ENCODE results near the gene PMF1.

The PMF1 gene

GRCh38 chr1:156247460-156248322, 34.9 kb downstream of the PMF1 start, which contains the start of gene PAQR6:
Gene PAQR6, minus strand, starts transcription at chr1:156248056. Its CDS starts 1,325 bp downstream, at chr1:156246731.
- Histone ChIP-seq H3K4me3 (ENCODE audit: low read length) (no peak within 1 kb of the TSS), H3K9me3 (ENCODE audit: low read length) (no peaks in the 10 kb centered on the region), H3K36me3 (ENCODE audit: insufficient read depth, low read length) (peaks cover 36% of the 10 kb centered on the region), H3K27me3 (ENCODE audit: insufficient read depth, low read length) (no peaks in the 10 kb centered on the region), H3K4me1 (ENCODE audit: insufficient read depth, low read length) (no peaks in the 10 kb centered on the region), H2AFZ (ENCODE audit: low read depth, low read length) (no peak within 1 kb of the TSS)

GRCh38 chr1:156248323-156248683, 35.5 kb downstream of the PMF1 start:
- H3K4me3 ChIP-seq (ENCODE audit: low read length): no peak overlapping the region
- peaks cover 42% of the 10 kb centered on the region for H3K36me3 ChIP-seq (ENCODE audit: insufficient read depth, low read length)
- no peak overlapping the region for H2AFZ ChIP-seq (ENCODE audit: low read depth, low read length)
- H3K4me1 ChIP-seq (ENCODE audit: insufficient read depth, low read length): no peaks in the 10 kb centered on the region
- no peaks in the 10 kb centered on the region for H3K9me3 ChIP-seq (ENCODE audit: low read length)
- H3K27me3 ChIP-seq (ENCODE audit: insufficient read depth, low read length): no peaks in the 10 kb centered on the region

- Histone ChIP-seq H3K4me1 (ENCODE audit: insufficient read depth, low read length) (no peaks in the 10 kb centered on the region), H3K9me3 (ENCODE audit: low read length) (no peaks in the 10 kb centered on the region), H3K27me3 (ENCODE audit: insufficient read depth, low read length) (no peaks in the 10 kb centered on the region), H3K4me3 (ENCODE audit: low read length) (no peak overlapping the region), H3K36me3 (ENCODE audit: insufficient read depth, low read length) (peaks cover 54% of the 10 kb centered on the region), H2AFZ (ENCODE audit: low read depth, low read length) (no peak overlapping the region)
Observed at GRCh38 chr1:156249593-156249992, 36.8 kb downstream of the PMF1 start.

GRCh38 chr1:156251527-156251926, 38.7 kb downstream of the PMF1 start:
- Histone ChIP-seq H2AFZ (ENCODE audit: low read depth, low read length) (no peak overlapping the region), H3K36me3 (ENCODE audit: insufficient read depth, low read length) (peaks cover 63% of the 10 kb centered on the region), H3K27me3 (ENCODE audit: insufficient read depth, low read length) (no peaks in the 10 kb centered on the region), H3K9me3 (ENCODE audit: low read length) (no peaks in the 10 kb centered on the region), H3K4me3 (ENCODE audit: low read length) (no peak overlapping the region), H3K4me1 (ENCODE audit: insufficient read depth, low read length) (no peaks in the 10 kb centered on the region)

GRCh38 chr1:156253634-156254033, 40.8 kb downstream of the PMF1 start:
- H3K36me3 ChIP-seq (ENCODE audit: insufficient read depth, low read length): peaks cover 77% of the 10 kb centered on the region
- H3K4me1 ChIP-seq (ENCODE audit: insufficient read depth, low read length): no peaks in the 10 kb centered on the region
- H3K9me3 ChIP-seq (ENCODE audit: low read length): no peaks in the 10 kb centered on the region
- no peaks in the 10 kb centered on the region for H3K27me3 ChIP-seq (ENCODE audit: insufficient read depth, low read length)
- H2AFZ ChIP-seq (ENCODE audit: low read depth, low read length): no peak overlapping the region
- no peak overlapping the region for H3K4me3 ChIP-seq (ENCODE audit: low read length)

GRCh38 chr1:156257711-156258110, 44.9 kb downstream of the PMF1 start:
- H3K36me3 ChIP-seq (ENCODE audit: insufficient read depth, low read length): peaks cover 76% of the 10 kb centered on the region
- no peaks in the 10 kb centered on the region for H3K9me3 ChIP-seq (ENCODE audit: low read length)
- no peaks in the 10 kb centered on the region for H3K4me1 ChIP-seq (ENCODE audit: insufficient read depth, low read length)
- no peak overlapping the region for H2AFZ ChIP-seq (ENCODE audit: low read depth, low read length)
- H3K4me3 ChIP-seq (ENCODE audit: low read length): no peak overlapping the region
- H3K27me3 ChIP-seq (ENCODE audit: insufficient read depth, low read length): no peaks in the 10 kb centered on the region

GRCh38 chr1:156258859-156259258, 46.1 kb downstream of the PMF1 start:
- no peak overlapping the region for H2AFZ ChIP-seq (ENCODE audit: low read depth, low read length)
- H3K4me3 ChIP-seq (ENCODE audit: low read length): no peak overlapping the region
- H3K36me3 ChIP-seq (ENCODE audit: insufficient read depth, low read length): peaks cover 76% of the 10 kb centered on the region
- no peaks in the 10 kb centered on the region for H3K4me1 ChIP-seq (ENCODE audit: insufficient read depth, low read length)
- no peaks in the 10 kb centered on the region for H3K27me3 ChIP-seq (ENCODE audit: insufficient read depth, low read length)
- H3K9me3 ChIP-seq (ENCODE audit: low read length): no peaks in the 10 kb centered on the region

- Histone ChIP-seq H3K4me1 (ENCODE audit: insufficient read depth, low read length) (no peaks in the 10 kb centered on the region), H3K27me3 (ENCODE audit: insufficient read depth, low read length) (no peaks in the 10 kb centered on the region), H2AFZ (ENCODE audit: low read depth, low read length) (no peak overlapping the region), H3K4me3 (ENCODE audit: low read length) (no peak overlapping the region), H3K9me3 (ENCODE audit: low read length) (no peaks in the 10 kb centered on the region), H3K36me3 (ENCODE audit: insufficient read depth, low read length) (peaks cover 77% of the 10 kb centered on the region)
Observed at GRCh38 chr1:156259805-156260204, 47.0 kb downstream of the PMF1 start.

GRCh38 chr1:156260896-156261295, 48.1 kb downstream of the PMF1 start:
- no peak overlapping the region for H3K4me3 ChIP-seq (ENCODE audit: low read length)
- H2AFZ ChIP-seq (ENCODE audit: low read depth, low read length): no peak overlapping the region
- no peaks in the 10 kb centered on the region for H3K4me1 ChIP-seq (ENCODE audit: insufficient read depth, low read length)
- H3K36me3 ChIP-seq (ENCODE audit: insufficient read depth, low read length): peaks cover 85% of the 10 kb centered on the region
- no peaks in the 10 kb centered on the region for H3K9me3 ChIP-seq (ENCODE audit: low read length)
- H3K27me3 ChIP-seq (ENCODE audit: insufficient read depth, low read length): no peaks in the 10 kb centered on the region

- H2AFZ ChIP-seq (ENCODE audit: low read depth, low read length): no peak overlapping the region
- no peaks in the 10 kb centered on the region for H3K4me1 ChIP-seq (ENCODE audit: insufficient read depth, low read length)
- H3K27me3 ChIP-seq (ENCODE audit: insufficient read depth, low read length): no peaks in the 10 kb centered on the region
- no peaks in the 10 kb centered on the region for H3K9me3 ChIP-seq (ENCODE audit: low read length)
- H3K4me3 ChIP-seq (ENCODE audit: low read length): no peak overlapping the region
- peaks cover 88% of the 10 kb centered on the region for H3K36me3 ChIP-seq (ENCODE audit: insufficient read depth, low read length)
Observed at GRCh38 chr1:156262461-156263287, 49.9 kb downstream of the PMF1 start.

- Histone ChIP-seq H2AFZ (ENCODE audit: low read depth, low read length) (no peak overlapping the region), H3K4me1 (ENCODE audit: insufficient read depth, low read length) (no peaks in the 10 kb centered on the region), H3K4me3 (ENCODE audit: low read length) (no peak overlapping the region), H3K36me3 (ENCODE audit: insufficient read depth, low read length) (peaks cover 88% of the 10 kb centered on the region), H3K27me3 (ENCODE audit: insufficient read depth, low read length) (no peaks in the 10 kb centered on the region), H3K9me3 (ENCODE audit: low read length) (no peaks in the 10 kb centered on the region)
Observed at GRCh38 chr1:156263288-156263655, 50.5 kb downstream of the PMF1 start.

- Histone ChIP-seq H3K9me3 (ENCODE audit: low read length) (no peaks in the 10 kb centered on the region), H3K27me3 (ENCODE audit: insufficient read depth, low read length) (no peaks in the 10 kb centered on the region), H3K4me3 (ENCODE audit: low read length) (no peak overlapping the region), H2AFZ (ENCODE audit: low read depth, low read length) (no peak overlapping the region), H3K36me3 (ENCODE audit: insufficient read depth, low read length) (peaks cover 78% of the 10 kb centered on the region), H3K4me1 (ENCODE audit: insufficient read depth, low read length) (no peaks in the 10 kb centered on the region)
Observed at GRCh38 chr1:156266051-156266450, 53.2 kb downstream of the PMF1 start.

GRCh38 chr1:156268336-156268735, 55.5 kb downstream of the PMF1 start:
- no peaks in the 10 kb centered on the region for H3K27me3 ChIP-seq (ENCODE audit: insufficient read depth, low read length)
- H2AFZ ChIP-seq (ENCODE audit: low read depth, low read length): no peak overlapping the region
- H3K4me1 ChIP-seq (ENCODE audit: insufficient read depth, low read length): no peaks in the 10 kb centered on the region
- H3K9me3 ChIP-seq (ENCODE audit: low read length): no peaks in the 10 kb centered on the region
- no peak overlapping the region for H3K4me3 ChIP-seq (ENCODE audit: low read length)
- peaks cover 84% of the 10 kb centered on the region for H3K36me3 ChIP-seq (ENCODE audit: insufficient read depth, low read length)

Measured in neuron (in vitro differentiated cells).